Ramos (cell line): Measurements from ENCODE around the gene CTTNBP2.

Source experiments
- in situ Hi-C: fragments of 300-500 bp; cut with MboI; formaldehyde crosslinking; loops from one replicate; pipeline ENCODE4 v1.14.3; 2022; ENCODE audit warnings: low sequenced_read_pairs; ENCODE audit not compliant: unreplicated experiment

The CTTNBP2 gene

DNA sequence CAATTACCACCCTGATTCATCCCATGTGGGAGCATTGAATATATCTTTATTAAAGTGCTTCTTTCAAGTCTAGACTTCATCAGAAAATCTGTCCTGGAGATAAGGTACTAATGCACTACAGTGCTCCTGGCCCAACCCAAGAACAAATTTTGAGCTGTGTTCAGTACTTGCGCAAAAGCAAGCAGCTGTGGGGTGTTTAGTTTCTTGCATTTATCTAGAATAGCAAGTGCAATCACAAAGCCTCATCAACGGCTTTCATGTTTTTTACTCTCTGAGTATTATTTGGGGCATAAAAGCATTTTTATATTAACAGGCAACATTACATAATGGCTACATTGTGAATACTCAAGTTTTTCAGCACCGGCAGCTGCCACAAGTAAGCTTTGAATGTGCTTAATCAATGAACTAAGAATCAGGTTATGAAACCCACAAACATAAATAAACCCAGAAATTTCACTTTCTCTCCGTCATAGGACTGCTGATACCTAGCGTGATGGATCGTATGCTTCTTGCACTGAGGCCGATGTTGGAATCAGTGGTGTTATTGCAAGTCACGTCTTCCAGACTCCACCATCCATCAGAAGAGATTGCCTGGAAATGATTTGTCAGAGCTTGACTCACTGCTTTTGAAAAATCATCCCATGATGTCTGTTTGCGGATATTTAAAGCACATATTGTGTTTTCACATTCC, 113.1 kb downstream of the CTTNBP2 start:
- in situ Hi-C loops = no loop called here

DNA sequence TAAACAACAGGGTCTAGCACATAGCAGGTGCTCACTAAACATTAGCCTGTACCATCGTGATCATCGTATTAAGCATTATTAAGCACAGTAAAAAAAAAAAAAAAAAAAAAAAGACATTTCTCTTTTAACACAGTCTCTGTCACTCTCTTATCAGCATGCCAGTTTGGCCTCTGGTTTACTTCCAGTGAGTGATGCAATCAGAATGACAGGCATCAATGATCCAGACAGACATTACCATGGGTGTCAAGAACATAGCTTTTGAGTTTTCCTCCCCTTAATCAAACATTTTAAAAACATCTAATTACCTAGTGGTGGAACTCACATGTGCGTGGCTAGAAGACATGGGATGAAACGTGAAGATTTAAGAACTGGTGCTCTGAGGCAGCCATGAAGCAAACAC, 115.8 kb downstream of the CTTNBP2 start:
- in situ Hi-C loops = no loop called here

DNA sequence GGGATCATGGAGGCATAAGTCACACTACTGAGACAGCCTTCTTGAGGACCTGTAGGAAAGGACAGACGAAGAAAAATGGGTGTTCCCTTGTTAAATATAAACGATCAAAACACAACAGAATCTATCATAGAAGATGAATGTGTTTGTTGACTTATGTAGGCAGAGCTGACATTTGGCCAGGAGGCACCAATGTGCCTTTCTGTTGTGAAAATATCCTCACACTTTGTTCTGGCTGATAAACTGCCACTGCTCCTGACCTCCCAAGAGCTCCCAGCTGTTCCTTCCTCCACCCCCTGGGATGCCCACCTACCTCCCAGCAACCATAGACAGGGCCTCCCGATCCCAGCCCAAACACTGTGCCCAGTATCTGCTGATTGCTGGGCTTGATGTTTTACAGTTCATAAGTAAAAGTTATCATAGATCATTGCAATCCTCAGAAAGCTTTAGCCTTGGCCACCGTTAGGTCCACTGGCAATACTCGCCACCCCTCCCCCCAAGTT, 116.6 kb downstream of the CTTNBP2 start:
- in situ Hi-C loops = no loop called here

DNA sequence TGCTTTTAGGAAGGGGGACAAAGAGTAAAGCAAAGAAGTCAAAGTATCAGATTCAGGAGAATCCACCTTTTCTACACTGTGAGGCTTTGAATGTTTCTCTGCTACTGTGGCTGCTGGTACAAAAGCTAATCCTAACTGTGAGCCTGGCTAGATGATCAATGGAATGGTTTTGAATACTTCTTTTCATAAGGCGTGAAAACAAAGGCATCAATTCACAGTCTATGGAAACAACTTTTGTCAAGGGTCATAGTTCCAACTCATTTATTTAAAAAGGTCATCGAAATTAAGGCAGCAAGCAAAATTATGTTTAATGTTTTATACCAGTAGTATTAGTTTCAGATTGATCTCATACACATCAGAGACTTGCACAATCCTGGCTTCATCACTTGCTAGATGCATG, 118.1 kb downstream of the CTTNBP2 start:
- in situ Hi-C loops = no loop called here

- in situ Hi-C loops = no loop called here
Observed at GRCh38 chr7:117751775-117752174, 121.5 kb downstream of the CTTNBP2 start.

- in situ Hi-C loops = no loop called here
Observed at GRCh38 chr7:117750612-117751563, 122.4 kb downstream of the CTTNBP2 start.

- in situ Hi-C loops = no loop called here
Observed at GRCh38 chr7:117741962-117742361, 131.3 kb downstream of the CTTNBP2 start.

GRCh38 chr7:117739085-117739484, 134.2 kb downstream of the CTTNBP2 start:
- in situ Hi-C loops = no loop called here

GRCh38 chr7:117737926-117738325, 135.3 kb downstream of the CTTNBP2 start:
- in situ Hi-C loops = no loop called here

- in situ Hi-C loops = no loop called here
Observed at GRCh38 chr7:117731455-117731854, 141.8 kb downstream of the CTTNBP2 start.

GRCh38 chr7:117730390-117730789, 142.9 kb downstream of the CTTNBP2 start:
- in situ Hi-C loops = no loop called here

DNA sequence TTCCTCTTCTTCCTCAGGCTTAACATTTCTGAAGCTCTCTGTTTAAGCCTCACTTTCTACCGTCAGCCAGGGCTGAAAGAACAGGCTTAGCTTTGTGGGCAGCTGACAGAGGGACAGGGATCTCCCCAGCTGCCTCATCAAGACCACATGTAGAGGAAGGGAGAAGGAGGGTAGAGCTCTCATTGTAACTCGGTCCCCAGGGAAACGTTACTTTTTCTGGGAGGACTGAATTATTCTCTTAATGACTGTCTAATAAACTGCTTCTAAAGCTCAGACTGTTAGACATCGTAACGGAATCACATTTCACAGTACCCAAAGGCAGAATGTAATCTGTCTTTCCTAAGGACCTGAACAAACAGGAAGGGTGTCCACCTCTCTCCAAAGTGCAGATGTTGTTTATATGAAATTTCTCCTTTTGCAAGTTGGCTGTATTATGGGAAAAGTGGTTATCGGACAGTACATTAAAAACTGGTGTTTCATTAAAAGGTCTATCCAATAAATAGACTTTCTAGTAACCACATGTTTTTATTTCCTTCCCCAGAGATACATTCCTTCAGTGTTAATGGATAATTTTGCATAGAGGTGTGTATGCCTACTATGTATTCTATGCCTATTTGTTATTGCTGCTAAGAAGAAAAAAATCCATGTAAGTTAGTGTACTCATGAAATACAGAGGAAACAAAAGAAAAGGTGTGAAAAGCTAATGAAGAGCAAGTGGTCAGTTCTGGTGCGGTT, 144.2 kb downstream of the CTTNBP2 start:
- in situ Hi-C loops = no loop called here

- in situ Hi-C loops = no loop called here
Observed at GRCh38 chr7:117724898-117725297, 148.3 kb downstream of the CTTNBP2 start.

DNA sequence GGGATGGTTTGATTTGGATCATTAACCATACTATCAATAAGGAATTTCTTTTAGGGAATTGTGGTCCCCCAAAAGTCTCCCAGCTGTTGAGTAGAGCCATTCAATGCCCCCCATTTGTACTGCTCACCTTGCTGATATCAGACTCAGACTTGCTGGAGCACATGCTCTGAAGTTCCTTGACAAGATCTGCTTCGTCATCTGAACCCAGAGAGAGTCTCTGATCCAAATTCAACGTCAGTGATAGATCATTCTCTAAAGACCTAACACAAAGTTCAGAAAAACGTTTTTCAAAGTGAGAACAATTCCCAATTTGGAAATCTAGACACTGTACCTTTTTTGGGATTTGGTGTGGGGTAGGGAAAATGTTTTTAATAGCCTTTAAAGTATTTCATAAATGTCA, 153.9 kb downstream of the CTTNBP2 start:
- in situ Hi-C loops = no loop called here

DNA sequence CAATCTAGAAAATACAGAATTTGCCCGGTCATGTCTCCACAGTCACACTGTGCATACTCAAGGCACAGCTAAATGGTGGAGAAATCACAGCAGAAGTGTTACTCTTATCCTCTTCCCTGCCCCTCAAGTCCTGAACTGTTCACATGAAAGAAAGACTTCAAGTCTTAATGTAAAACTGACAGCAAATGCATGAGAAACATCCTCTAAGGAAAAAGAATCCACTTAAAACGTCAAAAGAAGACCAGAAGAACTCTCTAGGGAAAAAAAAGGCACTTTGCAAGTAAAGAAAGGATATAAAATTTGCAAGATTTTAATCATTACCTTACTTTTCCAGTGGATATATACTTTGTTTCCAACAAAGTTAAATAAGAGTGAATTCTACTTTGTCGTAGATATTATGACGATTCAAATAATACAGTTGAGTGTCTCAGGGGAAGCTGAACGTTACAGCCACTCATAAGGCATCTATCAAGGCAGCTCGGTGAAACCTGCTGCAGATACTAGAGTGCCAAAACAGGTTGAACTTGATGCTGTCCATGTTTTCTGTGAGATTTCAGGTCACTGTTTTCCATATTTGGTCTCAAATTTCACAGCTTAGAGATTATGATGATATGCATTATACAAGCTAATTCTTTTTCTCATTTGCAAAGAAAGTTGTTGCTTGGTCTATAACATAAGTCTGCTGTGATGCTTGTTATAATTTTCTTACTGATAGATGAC, 155.0 kb downstream of the CTTNBP2 start:
- in situ Hi-C loops = no loop called here

GRCh38 chr7:117717357-117717756, 155.9 kb downstream of the CTTNBP2 start:
- in situ Hi-C loops = no loop called here

- in situ Hi-C loops = no loop called here
Observed at GRCh38 chr7:117716707-117717299, 156.4 kb downstream of the CTTNBP2 start.

GRCh38 chr7:117715784-117716445, 157.3 kb downstream of the CTTNBP2 start:
- in situ Hi-C loops = no loop called here

DNA sequence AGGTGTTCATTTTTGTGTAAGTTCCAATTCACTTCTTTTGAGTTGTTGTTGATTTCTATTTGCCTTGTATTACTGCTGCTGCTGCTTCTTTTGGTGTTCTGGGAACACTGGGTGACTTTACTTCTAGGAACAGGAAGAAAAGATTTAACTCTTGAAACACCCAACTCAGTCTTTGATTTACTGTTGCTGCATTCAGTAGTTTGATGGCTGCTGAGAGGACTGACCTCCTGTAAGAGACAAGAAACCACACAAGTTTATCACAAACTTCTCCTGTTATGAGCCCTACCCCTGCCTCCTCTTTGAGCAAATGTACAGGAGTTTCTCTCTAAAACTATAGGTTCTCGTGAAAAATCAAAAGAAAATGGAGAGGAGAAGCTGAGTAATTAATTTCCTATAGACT, 161.7 kb downstream of the CTTNBP2 start:
- in situ Hi-C loops = no loop called here
